ENCODE measurements around the gene MOB3B.

The MOB3B gene

GRCh38 chr9:27365707-27366376 lies 163.8 kb downstream of the MOB3B start:
- DNase-seq (ENCODE audit: low read depth), result peak; percentile 63

DNA sequence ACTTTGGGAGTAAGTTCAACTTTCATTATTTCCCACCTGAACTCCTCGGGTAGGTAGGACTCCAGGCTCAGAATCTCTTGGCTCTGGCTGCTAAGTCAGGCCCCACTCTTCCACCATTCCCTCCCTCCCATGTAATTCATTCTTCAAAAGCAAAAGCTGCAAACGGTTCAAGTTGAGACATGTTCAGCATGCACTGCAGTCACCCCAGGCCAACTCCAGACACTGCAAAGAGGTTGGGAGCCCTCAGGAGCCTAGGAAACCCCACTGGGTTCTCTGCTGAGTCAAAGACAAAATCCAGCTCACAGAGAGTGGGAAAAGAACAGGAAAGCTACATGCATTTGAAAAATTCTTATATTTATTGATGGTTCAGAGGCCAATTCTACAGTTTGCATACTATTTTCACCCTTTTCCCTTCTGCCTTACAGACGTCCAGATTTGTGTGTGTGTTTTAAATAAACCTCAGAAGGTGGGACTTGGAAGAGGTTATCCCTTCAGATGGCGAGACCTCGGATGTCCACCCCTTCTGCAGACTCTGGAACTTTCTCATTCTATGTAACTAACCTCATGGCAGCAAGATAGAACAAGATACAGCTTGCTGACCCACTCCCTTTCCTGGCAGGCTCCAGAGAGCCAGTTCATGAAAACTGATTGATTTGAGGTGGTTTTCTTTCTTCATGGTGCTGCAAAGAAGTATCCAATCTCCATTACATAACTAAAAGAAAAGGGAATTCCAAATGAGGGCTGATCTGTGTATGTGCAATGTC lies 167.0 kb downstream of the MOB3B start:
- no peak for DNase-seq (ENCODE audit: low read depth)

DNA sequence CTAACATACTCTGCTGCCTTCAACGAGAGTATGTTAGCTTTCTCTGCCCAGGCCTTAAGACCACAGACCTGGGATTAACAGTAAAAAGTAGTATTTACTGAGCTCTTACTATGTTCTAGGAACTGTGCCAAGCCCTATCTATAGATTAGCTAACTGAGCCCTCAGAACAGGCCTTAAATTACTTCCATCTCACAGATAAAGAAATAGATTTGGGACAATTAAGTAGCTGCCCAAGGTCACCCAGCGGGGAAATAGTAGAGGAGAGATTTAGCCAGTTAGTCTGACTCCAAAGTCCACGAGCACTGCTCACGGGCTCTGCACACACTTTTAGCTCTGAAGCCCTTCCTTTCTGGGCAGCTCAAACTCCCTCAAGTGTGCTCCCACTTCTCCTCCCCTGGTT lies 168.1 kb downstream of the MOB3B start:
- no peak for DNase-seq (ENCODE audit: low read depth)

GRCh38 chr9:27359763-27360162 lies 169.9 kb downstream of the MOB3B start:
- DNase-seq (ENCODE audit: low read depth), result no peak

GRCh38 chr9:27358007-27358406 lies 171.6 kb downstream of the MOB3B start:
- DNase-seq (ENCODE audit: low read depth), result no peak

- DNase-seq (ENCODE audit: low read depth), result no peak
Observed at GRCh38 chr9:27356446-27356845, 173.2 kb downstream of the MOB3B start.

GRCh38 chr9:27355166-27355565 lies 174.4 kb downstream of the MOB3B start:
- DNase-seq (ENCODE audit: low read depth), result peak; percentile 18

DNA sequence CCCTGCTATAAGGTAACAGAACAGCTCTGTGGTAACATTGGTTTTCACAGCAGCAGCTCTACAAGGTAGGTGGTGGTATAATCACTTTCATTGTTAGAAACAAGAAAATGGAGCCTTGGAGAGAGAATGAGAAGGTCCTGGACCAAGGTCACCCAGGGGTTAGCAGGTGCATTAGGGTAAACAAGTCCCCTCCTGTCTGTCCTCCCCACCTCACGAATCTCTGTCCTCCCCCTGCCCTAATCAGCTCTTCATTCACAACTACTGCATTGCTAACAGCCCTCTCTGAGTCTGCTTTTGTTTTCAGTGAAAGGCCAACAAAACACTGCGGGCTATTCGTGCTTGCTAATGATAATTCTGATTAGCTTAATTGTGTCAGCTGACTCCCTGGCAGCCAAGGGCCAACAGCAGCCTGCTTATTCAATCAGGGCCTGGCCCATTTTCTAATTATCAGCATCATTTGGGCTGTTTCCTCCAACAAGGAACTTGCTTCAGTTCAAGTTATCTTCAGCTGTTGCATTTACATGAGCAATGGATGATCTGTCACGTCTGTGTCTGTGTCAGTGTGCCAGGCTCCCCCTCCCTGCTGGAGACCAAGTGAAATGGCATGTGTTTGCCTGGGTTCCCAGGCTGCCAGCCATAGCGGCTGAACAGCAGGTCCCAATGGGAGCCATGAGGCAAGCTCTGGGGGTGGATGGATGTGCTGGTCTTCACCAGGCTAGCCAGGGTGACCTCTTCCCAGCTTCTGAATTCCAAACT lies 176.0 kb downstream of the MOB3B start:
- no peak for DNase-seq (ENCODE audit: low read depth)

- no peak for DNase-seq (ENCODE audit: low read depth)
Observed at GRCh38 chr9:27353166-27353473, 176.5 kb downstream of the MOB3B start.

DNA sequence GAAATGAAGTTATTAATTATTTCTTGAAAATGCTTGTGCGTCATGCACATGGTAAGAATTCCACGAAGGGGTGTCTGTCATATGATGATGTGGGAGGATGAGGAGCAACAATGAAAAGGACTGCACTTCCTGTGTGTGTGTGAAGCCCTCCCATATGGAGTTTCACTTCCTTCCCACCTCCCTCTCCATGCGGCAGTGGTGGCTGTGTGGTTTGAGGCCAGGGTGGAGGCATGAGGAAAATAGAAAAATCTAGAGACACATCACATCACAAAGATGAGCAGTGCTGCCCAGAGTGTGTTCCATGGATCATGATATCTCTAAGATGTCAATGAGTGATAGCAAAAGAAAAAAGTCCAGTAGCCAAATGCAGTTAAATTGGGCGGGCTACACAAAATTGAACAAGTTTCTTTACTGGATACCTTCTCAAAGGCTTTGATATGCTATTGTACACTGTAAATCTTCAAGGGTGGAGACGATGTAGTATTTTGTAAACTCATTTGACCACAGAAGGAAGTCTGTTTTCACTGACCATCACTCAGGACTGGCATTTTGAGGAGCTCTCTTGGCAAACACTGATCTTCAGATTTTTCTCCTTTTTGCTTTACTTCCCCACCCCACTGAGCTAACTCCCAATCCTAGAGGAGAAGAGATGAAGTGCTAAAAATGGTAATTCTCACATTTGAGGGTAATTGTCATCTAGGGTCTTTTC lies 177.0 kb downstream of the MOB3B start:
- DNase-seq (ENCODE audit: low read depth), result no peak

GRCh38 chr9:27351438-27351837 lies 178.2 kb downstream of the MOB3B start:
- no peak for DNase-seq (ENCODE audit: low read depth)

DNA sequence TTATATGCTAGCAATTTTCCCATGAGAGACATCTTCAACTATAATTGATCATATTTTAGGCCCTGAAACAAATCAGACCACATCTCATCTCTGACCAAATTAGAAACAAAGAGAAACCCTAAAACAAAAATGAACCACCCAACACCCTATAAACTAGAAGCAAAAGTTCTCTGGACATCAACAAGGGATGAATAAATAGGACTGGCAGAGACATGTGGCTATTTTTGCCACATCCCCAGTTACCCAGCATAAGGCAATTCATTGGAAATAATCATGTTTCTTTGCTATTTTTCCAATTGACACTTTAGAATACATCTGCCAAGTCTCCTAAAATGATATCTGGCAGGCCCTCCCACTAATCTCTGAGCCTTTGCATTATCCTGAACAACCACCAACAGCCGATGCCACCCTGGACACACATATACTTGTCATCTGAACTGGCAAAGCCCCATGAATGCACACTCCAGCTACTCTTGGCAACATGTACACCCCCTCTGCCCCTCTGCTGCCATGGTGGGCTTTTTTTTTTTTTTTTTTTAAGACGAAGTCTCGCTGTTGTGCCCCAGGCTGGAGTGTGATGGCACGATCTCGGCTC lies 179.1 kb downstream of the MOB3B start:
- no peak for DNase-seq (ENCODE audit: low read depth)

DNA sequence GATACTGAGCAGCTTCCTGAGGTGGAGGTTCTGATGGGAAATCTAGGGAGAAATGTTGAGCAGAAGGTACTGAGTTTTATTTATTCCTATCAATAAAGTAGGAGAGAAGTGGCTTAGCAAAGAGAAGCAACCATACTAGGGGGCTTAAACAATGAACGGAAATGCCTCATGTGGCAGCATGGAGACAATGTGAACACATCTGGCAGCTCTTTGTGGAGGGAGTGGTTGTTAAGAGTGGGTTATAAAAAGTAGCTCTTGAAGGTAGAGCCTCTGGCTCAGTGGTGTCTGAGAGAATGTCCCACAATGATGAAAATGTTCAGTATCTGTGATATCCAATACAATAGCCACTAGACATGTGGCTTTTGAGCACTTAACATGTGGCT lies 179.9 kb downstream of the MOB3B start:
- DNase-seq (ENCODE audit: low read depth), result no peak

DNA sequence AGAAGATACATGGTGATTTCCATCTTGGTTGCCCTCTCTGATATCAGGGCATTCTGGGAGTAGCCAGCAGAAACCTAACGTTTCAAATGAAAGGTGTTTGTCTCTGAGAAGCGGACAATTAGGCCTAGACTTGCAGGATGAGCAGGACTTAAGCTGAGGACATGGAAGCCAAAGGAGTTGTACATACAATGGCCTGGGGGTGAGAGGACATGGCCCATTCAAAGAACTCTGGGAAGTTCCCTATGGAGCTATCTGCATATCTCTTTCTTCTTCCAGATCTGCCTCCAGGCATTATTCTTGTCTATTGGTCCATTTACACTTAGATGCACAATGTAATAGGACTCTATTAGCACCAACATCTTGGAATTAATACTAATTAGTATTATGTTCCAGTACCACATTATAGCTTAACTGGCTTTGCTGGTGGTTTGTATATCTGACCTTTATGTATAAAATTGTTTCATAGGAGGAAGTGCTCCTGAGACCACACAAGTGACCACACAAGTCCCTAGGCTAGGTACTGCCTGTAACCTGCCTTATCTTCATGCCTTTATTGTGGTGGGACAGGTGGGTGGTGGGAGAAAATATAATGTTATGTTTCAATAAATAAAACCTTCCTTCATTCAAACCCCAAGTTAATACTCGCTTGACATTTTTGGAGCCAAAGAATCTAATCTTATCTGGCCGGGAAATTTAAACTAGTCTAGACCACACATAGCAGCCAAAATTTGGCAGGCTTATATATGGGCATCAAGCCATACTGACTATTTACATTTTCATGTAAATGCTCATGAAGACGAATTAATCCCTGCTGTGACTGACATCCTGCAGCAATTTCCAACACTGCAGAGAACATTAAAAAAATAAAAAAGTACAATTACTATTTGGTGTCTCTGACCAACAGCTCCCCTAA lies 180.6 kb downstream of the MOB3B start:
- DNase-seq (ENCODE audit: low read depth), result no peak

DNA sequence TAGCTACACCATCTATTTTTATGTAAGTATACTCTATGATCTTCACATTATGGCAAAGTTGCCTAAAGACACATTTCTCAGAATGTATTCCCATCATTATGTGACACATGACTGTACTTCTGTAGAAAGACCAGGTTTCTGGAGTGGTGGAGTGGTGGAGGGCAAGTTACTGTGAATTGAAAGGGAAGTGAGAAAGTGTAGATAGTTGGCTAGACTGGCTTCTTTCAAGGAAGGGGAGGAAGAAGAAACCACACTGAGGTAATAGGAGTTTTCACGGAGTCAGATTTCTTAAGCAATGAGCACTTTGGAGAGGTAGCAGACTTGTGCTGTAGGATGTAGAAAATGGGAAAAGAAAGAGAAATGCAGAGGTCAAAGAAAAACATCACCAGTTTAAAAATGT lies 181.7 kb downstream of the MOB3B start:
- no peak for DNase-seq (ENCODE audit: low read depth)

- no peak for DNase-seq (ENCODE audit: low read depth)
Observed at GRCh38 chr9:27344776-27345175, 184.8 kb downstream of the MOB3B start.

DNA sequence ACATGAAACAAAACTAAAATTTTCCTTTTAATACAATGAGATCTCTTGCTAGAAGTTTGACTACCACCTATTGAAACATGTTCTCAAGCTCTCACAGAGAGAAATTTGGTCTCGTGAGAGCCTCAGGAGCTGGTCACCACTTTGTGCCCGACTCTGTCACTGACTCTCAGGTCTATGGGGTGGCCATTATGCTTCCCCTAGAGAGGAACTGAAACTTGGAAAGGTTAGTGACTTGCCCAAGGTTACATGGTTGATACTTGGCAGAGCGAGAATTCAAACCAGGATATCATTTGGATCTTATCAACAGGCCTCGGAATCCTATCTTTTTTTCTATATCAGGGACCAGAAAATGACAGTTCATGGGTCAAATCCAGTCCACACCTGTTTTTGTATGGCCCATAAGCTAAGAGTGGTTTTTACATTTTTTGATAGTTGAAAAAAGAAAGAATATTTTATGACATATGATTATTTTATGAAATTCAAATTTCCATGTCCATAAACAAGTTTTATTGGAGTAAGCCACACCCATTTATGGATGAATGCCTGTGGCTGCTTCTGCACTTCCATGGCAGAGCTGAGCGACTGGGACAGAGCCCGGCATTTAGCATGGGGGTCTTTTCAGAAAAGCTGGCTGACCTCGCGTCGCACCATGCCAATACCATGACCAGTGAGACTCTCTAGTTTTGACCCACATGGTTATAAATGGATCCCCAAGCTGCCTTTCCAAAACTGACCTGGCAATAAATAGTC lies 187.9 kb downstream of the MOB3B start:
- no peak for DNase-seq (ENCODE audit: low read depth)

- no peak for DNase-seq (ENCODE audit: low read depth)
Observed at GRCh38 chr9:27340961-27341511, 188.6 kb downstream of the MOB3B start.

DNA sequence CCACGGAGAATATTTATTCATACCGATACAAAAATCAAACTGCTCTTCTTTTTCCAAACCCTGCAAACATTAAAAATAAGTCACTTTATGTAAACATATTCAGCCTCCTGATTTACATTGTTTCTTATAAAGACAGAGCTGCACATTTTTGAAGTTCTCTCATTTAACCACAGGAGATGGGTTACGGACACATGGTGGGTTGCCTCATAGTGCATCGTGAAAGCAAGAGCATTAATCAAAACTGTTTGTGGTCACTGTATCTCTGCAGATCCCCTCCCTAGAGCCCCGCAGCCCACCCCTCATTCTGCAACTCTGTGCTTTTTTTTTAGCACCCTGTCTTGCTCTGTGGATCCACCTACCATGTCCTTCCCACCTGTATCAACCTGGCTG lies 189.3 kb downstream of the MOB3B start:
- no peak for DNase-seq (ENCODE audit: low read depth)

DNA sequence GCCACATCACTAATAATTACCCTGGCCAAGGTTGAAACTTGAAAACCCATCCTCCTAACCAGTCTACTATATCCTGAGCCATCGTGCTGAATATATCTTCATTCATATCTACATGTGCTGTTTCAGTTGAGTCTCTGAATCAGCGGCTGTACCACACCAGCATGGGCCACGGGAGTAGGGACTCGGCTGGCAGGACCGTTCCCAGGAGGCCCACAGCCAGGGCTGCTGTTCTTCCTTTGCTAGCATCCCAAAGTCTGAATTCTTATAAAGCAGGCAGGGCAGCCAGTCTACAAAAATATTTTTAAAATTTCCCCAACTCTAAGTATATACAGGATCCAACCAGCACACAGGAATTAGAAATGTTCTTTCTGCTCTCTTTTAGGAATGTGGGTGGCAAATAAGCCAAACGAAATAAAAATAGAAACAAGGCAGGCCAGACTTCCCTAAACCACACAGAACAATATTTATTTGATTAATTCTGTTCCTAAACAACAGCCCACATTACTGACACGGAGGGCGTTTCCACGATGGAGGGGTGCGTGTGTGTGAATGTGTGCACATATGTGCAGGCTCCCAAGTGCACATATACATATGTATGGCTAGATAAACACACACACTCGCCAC lies 189.8 kb downstream of the MOB3B start:
- no peak for DNase-seq (ENCODE audit: low read depth)

Data from non-pigmented ciliary epithelial cell (primary cell).